ENCODE results near the gene ZIK1.

ZIK1 gene

GRCh38 chr19:57611113-57611512 is 27.2 kb downstream of the ZIK1 start:
- no peak for DNase-seq

- DNase-seq, result peak; percentile 91
Measured at GRCh38 chr19:57613941-57614743, 30.2 kb downstream of the ZIK1 start, which contains the start of gene ZNF134. Gene ZNF134, plus strand, starts transcription at chr19:57614242. Its CDS starts 5,227 bp downstream, at chr19:57619469.

DNA sequence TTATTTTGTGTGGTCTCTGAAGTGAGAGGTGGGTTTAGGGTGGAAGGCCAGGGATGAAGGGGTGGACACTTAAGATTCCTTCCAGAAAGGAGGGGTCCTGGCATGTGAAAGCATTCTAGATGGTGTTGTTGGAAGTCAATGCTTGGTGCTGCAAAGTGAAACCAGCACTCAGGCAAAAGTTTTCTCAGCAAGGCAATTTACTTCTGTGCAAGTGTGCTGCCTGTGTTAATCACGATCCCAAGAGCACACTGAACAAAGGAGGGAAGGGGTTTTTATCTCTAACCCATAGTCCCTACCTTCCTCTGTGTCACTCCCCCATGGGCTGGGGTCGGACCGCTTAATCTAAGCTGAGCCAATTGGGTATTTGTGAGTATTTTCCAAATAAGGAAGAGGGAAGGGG is 31.4 kb downstream of the ZIK1 start:
- no peak for DNase-seq

GRCh38 chr19:57620673-57621348 is 36.9 kb downstream of the ZIK1 start:
- DNase-seq, result no peak

GRCh38 chr19:57623091-57623490 is 39.1 kb downstream of the ZIK1 start:
- DNase-seq, result no peak

GRCh38 chr19:57632987-57633831 is 49.3 kb downstream of the ZIK1 start, which contains the start of gene ZNF211:
Gene ZNF211, plus strand, starts transcription at chr19:57633168. Its CDS starts 179 bp downstream, at chr19:57633347.
- DNase-seq, result peak; percentile 95

DNA sequence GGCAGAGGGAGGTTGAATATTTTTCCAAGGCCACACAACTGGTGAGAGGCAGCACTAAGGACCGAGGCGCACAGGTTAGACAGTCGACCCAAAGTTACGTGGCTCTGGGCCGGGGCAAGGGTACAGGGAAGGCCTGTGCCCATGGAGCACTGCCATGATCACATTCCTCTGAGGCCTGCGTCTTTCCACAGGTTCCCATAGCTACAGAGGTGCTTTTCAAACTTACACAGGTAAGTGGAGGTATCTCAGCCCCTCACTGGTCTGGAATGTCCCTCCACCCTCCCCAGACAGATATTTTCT is 49.8 kb downstream of the ZIK1 start:
- DNase-seq, result no peak

GRCh38 chr19:57637379-57637778 is 53.4 kb downstream of the ZIK1 start:
- no peak for DNase-seq

DNA sequence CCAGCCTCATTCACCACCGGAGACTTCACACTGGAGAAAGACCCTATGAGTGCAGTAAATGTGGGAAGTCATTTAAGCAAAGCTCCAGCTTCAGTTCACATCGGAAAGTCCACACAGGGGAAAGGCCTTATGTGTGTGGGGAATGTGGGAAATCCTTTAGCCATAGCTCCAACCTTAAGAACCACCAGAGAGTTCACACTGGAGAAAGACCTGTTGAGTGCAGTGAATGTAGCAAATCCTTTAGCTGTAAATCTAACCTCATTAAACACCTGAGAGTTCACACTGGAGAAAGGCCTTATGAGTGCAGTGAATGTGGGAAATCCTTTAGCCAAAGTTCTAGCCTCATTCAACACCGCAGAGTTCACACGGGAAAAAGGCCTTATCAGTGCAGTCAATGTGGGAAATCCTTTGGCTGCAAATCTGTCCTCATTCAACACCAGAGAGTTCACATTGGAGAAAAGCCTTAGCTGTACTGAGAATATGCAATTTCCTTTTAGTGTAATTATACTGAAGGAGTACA is 57.8 kb downstream of the ZIK1 start:
- DNase-seq, result no peak

- no peak for DNase-seq
Measured at GRCh38 chr19:57642396-57643046, 58.6 kb downstream of the ZIK1 start.

All from fibroblast of skin of scalp (primary cell).